ENCODE data around the gene GPR156. TPM values are rescaled to one million over a fixed set of nuclear protein-coding genes. Genes with fewer than 3 reads are reported as not detected.

Gene GPR156
- total and polyA plus RNA-seq, 2 donors (not counting 3 experiments of a cell fraction or from before 2014, with no cell fraction given): 0.14 to 0.27 TPM

GRCh38 chr3:120155108-120155507, 129.9 kb downstream of the GPR156 start:
- no peaks in the 10 kb centered on the region for H3K27me3 ChIP-seq (ENCODE audit: control insufficient read depth in 2 of 2, insufficient read depth in 2 of 2, low read length in 2 of 2)
- no peak overlapping the region for H3K27ac ChIP-seq (ENCODE audit: insufficient read depth, low read depth, low read length)
- H3K4me2 ChIP-seq (ENCODE audit: insufficient read depth, low read length): no peak overlapping the region
- no peak overlapping the region for H3K4me3 ChIP-seq (replicated peaks in 1 of 3; ENCODE audit: insufficient read depth in 1 of 3, low read depth in 1 of 3, low read length in 3 of 3)
- no peak overlapping the region for H3K9ac ChIP-seq (replicated peaks; ENCODE audit: extremely low read depth, insufficient read depth, low read length)
- no peak for TF ChIP-seq JUN (IDR thresholded peaks at IDR 0.05; ENCODE audit: borderline replicate concordance, insufficient read depth, insufficient read length, low read depth)
- intact Hi-C loops (cut with micrococcal nuclease): no loop called here
- no TSS peak for BruUV-seq (replicated peaks)
- H3K9me1 ChIP-seq (replicated peaks; ENCODE audit: control insufficient read depth, extremely low read depth, insufficient read depth, low read length): no peaks in the 10 kb centered on the region
- DNase-seq (ENCODE audit: low read depth, low spot score) (no peak), FAIRE-seq (no peak)
- dilution Hi-C loops (cut with MboI; ENCODE audit: extremely low pct_ligation_motif_present, low sequenced_read_pairs): no loop called here
- peaks cover 13% of the 10 kb centered on the region for H3K4me1 ChIP-seq (ENCODE audit: control insufficient read depth, extremely low read depth, insufficient read depth, low read length)
- POLR2A ChIA-PET: no interaction called here
- no peak overlapping the region for H2AFZ ChIP-seq (ENCODE audit: low read depth, low read length)
- H3K9me3 ChIP-seq (replicated peaks; ENCODE audit: control insufficient read depth, insufficient read depth, low read length): no peaks in the 10 kb centered on the region
- CTCF ChIA-PET: no interaction called here
- no peaks in the 10 kb centered on the region for H4K20me1 ChIP-seq (replicated peaks; ENCODE audit: control insufficient read depth, extremely low read depth, insufficient read depth, low read length)
- no peaks in the 10 kb centered on the region for H3K79me2 ChIP-seq (ENCODE audit: control insufficient read depth, insufficient read depth, low read length)
- H3K36me3 ChIP-seq (ENCODE audit: control insufficient read depth in 2 of 2, extremely low read depth in 1 of 2, insufficient read depth in 2 of 2, low read length in 2 of 2): no peaks in the 10 kb centered on the region

GRCh38 chr3:120153294-120153693, 131.7 kb downstream of the GPR156 start:
- Histone ChIP-seq H3K9me3 (replicated peaks; ENCODE audit: control insufficient read depth, insufficient read depth, low read length) (no peaks in the 10 kb centered on the region), H3K4me2 (ENCODE audit: insufficient read depth, low read length) (peak overlapping the region; percentile 47), H3K9ac (replicated peaks; ENCODE audit: extremely low read depth, insufficient read depth, low read length) (peak overlapping the region; percentile 7), H3K36me3 (ENCODE audit: control insufficient read depth in 2 of 2, extremely low read depth in 1 of 2, insufficient read depth in 2 of 2, low read length in 2 of 2) (no peaks in the 10 kb centered on the region), H3K27me3 (ENCODE audit: control insufficient read depth in 2 of 2, insufficient read depth in 2 of 2, low read length in 2 of 2) (no peaks in the 10 kb centered on the region), H3K79me2 (ENCODE audit: control insufficient read depth, insufficient read depth, low read length) (no peaks in the 10 kb centered on the region), H3K4me3 (replicated peaks in 1 of 3; ENCODE audit: insufficient read depth in 1 of 3, low read depth in 1 of 3, low read length in 3 of 3) (no peak overlapping the region), H3K4me1 (ENCODE audit: control insufficient read depth, extremely low read depth, insufficient read depth, low read length) (peaks cover 16% of the 10 kb centered on the region), H4K20me1 (replicated peaks; ENCODE audit: control insufficient read depth, extremely low read depth, insufficient read depth, low read length) (no peaks in the 10 kb centered on the region), H3K9me1 (replicated peaks; ENCODE audit: control insufficient read depth, extremely low read depth, insufficient read depth, low read length) (no peaks in the 10 kb centered on the region), H2AFZ (ENCODE audit: low read depth, low read length) (peak overlapping the region; percentile 42), H3K27ac (ENCODE audit: insufficient read depth, low read depth, low read length) (peak overlapping the region; percentile 76)
- ChIA-PET CTCF (interaction anchor here (0.7 to 1.3 kb wide), 5 partner anchors 9 to 58 kb away, joined by 3 to 4 read pairs (median 3); no protein-coding TSS in a partner anchor), POLR2A (interaction anchor here (0.6 to 1.6 kb wide), 2 partner anchors 14 to 58 kb away, joined by 3 to 9 read pairs; no protein-coding TSS in a partner anchor)
- no peak for TF ChIP-seq MYC (IDR thresholded peaks at IDR 0.05; ENCODE audit: low read depth, low read length)
- TF ChIP-seq FOS (IDR thresholded peaks at IDR 0.05; ENCODE audit: borderline replicate concordance, insufficient read depth, low read length): peak; percentile 81
- TF ChIP-seq JUN (IDR thresholded peaks at IDR 0.05; ENCODE audit: borderline replicate concordance, insufficient read depth, insufficient read length, low read depth): peak; percentile 50
- TF ChIP-seq GATA2 (IDR thresholded peaks at IDR 0.05; ENCODE audit: insufficient read depth, insufficient read length, low read depth, low read length): no peak
- no TSS peak for BruUV-seq (replicated peaks)
- dilution Hi-C loops (cut with MboI; ENCODE audit: extremely low pct_ligation_motif_present, low sequenced_read_pairs) (no loop called here), intact Hi-C loops (cut with micrococcal nuclease) (loop anchor here (2.0 kb wide), 1 partner anchor 58 kb away; the partner anchor contains the start of gene GSK3B)
- DNase-seq (ENCODE audit: low read depth, low spot score) (peak; percentile 60), FAIRE-seq (peak; percentile 81)

Data from endothelial cell of umbilical vein (primary cell).